ENCODE data around the gene MTHFD1L. TPM values are rescaled to one million over a fixed set of nuclear protein-coding genes. Genes with fewer than 3 reads are reported as not detected.

Gene MTHFD1L
- total RNA-seq, 3 donors from 2014 or later: 3.5 to 15.1 (median 11.0) TPM

DNA sequence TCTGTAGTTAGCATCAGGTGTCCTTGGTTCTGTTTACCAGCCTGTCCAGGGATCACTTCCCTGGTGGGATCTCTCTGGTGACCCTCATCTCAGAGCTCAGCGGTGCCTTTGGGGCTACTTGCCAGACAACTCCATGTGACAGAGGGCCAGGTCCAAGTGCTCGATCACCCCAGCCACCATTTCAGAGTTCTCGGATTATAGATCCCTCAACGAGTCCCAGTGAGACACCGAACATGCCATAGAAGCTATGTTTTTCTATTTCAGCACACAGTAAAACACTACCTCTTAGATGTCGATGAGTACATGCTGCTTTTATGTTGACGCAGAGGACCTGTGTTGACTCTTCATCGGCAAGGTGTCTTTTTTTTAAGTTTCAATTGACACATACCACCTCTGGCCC lies 204.1 kb downstream of the MTHFD1L start:
- Histone ChIP-seq H3K27ac (peak overlapping the region; percentile 59 to 76), H3K4me1 (no peaks in the 10 kb centered on the region), H3K9me3 (no peaks in the 10 kb centered on the region), H3K36me3 (no peaks in the 10 kb centered on the region), H3K27me3 (no peaks in the 10 kb centered on the region), H3K4me3 (no peak overlapping the region)
- intact Hi-C loops (cut with DNase I; ENCODE audit: low total_unique reads): loop anchor here (5.0 kb wide), 1 partner anchor 408 kb away; no protein-coding TSS in a partner anchor
- TF ChIP-seq POLR2AphosphoS5 (IDR thresholded peaks at IDR 0.05): no peak
- TF ChIP-seq, protein P1, sequence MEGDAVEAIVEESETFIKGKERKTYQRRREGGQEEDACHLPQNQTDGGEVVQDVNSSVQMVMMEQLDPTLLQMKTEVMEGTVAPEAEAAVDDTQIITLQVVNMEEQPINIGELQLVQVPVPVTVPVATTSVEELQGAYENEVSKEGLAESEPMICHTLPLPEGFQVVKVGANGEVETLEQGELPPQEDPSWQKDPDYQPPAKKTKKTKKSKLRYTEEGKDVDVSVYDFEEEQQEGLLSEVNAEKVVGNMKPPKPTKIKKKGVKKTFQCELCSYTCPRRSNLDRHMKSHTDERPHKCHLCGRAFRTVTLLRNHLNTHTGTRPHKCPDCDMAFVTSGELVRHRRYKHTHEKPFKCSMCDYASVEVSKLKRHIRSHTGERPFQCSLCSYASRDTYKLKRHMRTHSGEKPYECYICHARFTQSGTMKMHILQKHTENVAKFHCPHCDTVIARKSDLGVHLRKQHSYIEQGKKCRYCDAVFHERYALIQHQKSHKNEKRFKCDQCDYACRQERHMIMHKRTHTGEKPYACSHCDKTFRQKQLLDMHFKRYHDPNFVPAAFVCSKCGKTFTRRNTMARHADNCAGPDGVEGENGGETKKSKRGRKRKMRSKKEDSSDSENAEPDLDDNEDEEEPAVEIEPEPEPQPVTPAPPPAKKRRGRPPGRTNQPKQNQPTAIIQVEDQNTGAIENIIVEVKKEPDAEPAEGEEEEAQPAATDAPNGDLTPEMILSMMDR (IDR thresholded peaks at IDR 0.05): no peak
- no peak for TF ChIP-seq POLR2A (IDR thresholded peaks at IDR 0.05)
- no peak for DNase-seq (ENCODE audit: low spot score in 2 of 2)

DNA sequence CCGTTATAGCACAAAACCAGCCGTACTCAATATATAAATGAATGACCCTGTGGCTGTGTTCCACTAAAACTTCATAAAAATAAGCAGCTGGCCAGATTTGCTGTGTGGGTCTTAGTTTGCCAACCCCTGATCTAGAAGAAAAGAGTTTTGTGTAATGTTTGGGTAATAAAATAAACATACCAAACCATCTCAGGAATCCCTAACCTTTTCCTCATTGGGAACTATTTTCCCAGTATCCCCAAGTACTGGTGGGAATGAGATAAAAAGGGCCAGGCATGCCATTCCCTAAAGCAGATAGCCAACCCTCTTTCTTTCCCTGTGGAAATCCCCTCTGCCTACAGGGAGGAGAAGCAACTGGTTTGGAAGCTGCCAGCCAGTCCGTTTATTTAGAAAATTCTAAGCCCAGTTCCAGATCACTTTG lies 205.1 kb downstream of the MTHFD1L start:
- TF ChIP-seq POLR2AphosphoS5 (IDR thresholded peaks at IDR 0.05): no peak
- TF ChIP-seq, protein P1 (IDR thresholded peaks at IDR 0.05): no peak
- Histone ChIP-seq H3K27me3 (no peaks in the 10 kb centered on the region), H3K4me1 (no peaks in the 10 kb centered on the region), H3K27ac (peak overlapping the region in 1 of 2 donors; percentile 48), H3K4me3 (peak overlapping the region in 1 of 3 donors; percentile 1), H3K36me3 (no peaks in the 10 kb centered on the region), H3K9me3 (no peaks in the 10 kb centered on the region)
- intact Hi-C loops (cut with DNase I; ENCODE audit: low total_unique reads): loop anchor here (5.0 kb wide), 1 partner anchor 407 kb away; no protein-coding TSS in a partner anchor
- no peak for DNase-seq (ENCODE audit: low spot score in 2 of 2)

DNA sequence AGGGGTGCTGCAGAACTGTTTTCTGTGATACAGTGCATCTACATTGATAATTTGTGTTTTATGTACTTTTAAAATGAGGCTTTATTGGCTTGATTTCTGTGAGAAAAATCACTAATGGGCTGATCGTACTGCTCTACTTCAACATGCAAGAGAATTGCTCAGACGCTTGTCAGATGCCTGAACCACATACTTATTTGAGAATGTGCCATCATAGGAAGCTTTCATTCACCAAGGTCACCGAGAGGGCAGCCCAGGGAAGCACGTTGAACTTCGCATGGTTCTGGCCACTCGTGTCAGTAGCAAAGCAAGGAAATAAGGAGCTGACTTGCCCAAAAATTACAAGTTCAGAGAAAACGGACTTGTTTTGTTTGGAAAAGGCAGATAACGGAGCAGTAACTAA lies 205.8 kb downstream of the MTHFD1L start:
- Histone ChIP-seq H3K4me1 (no peaks in the 10 kb centered on the region), H3K36me3 (no peaks in the 10 kb centered on the region), H3K4me3 (peak overlapping the region in 1 of 3 donors; percentile 1), H3K9me3 (no peaks in the 10 kb centered on the region), H3K27me3 (no peaks in the 10 kb centered on the region), H3K27ac (peak overlapping the region; percentile 9 to 48)
- no peak for DNase-seq (ENCODE audit: low spot score in 2 of 2)
- TF ChIP-seq POLR2A (IDR thresholded peaks at IDR 0.05): no peak
- TF ChIP-seq, protein P1 (IDR thresholded peaks at IDR 0.05): no peak
- TF ChIP-seq POLR2AphosphoS5 (IDR thresholded peaks at IDR 0.05): no peak
- intact Hi-C loops (cut with DNase I; ENCODE audit: low total_unique reads): loop anchor here (5.0 kb wide), 1 partner anchor 406 kb away; no protein-coding TSS in a partner anchor

DNA sequence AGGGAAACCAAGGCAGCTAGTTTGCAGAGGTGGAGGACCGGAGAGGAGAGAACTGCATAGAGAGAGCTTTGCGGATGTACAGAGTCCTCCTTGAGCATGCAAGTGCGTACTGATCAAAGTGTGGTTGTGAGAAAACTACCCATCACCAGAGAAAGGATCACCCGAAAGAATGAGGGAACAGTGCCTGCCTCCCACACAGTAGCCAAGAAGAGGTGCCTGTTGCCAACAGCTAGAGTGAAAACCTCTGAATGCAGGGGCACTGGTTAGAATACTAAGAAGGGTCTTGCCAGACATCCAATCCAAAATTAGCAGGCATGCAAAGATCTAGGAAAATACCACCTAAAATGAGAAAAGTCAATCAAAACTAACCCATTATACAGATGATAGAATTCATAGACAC lies 207.6 kb downstream of the MTHFD1L start:
- no peaks in the 10 kb centered on the region for H3K9me3 ChIP-seq
- TF ChIP-seq POLR2A (IDR thresholded peaks at IDR 0.05) (no peak), POLR2AphosphoS5 (IDR thresholded peaks at IDR 0.05) (no peak)
- TF ChIP-seq, protein P1 (IDR thresholded peaks at IDR 0.05): no peak
- H3K27ac ChIP-seq: no peak overlapping the region
- H3K4me1 ChIP-seq: no peaks in the 10 kb centered on the region
- no peaks in the 10 kb centered on the region for H3K36me3 ChIP-seq
- no peaks in the 10 kb centered on the region for H3K27me3 ChIP-seq
- no peak for DNase-seq (ENCODE audit: low spot score in 2 of 2)
- H3K4me3 ChIP-seq: no peak overlapping the region
- intact Hi-C loops (cut with DNase I; ENCODE audit: low total_unique reads): loop anchor here (5.0 kb wide), 1 partner anchor 404 kb away; no protein-coding TSS in a partner anchor

DNA sequence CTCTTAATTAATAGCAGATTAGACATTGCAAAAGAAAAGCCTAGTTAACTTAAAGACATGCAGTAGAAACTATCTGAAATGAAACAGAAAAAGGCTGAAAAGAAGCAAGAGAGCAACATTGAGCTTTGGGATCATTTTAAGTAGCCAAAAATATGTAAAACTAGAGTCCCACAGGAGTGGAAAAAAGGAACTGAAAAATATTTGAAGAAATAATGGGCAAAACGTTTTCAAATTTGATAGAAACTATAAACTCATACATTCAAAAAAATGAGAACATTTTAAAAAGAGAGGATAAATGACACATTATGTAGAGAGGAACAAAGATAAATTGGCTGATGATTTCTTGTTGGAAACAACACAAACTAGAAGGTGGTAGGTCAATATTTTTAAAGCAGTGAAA lies 208.2 kb downstream of the MTHFD1L start:
- no peak for DNase-seq (ENCODE audit: low spot score in 2 of 2)
- no peak overlapping the region for H3K4me3 ChIP-seq
- H3K36me3 ChIP-seq: no peaks in the 10 kb centered on the region
- intact Hi-C loops (cut with DNase I; ENCODE audit: low total_unique reads): loop anchor here (5.0 kb wide), 1 partner anchor 404 kb away; no protein-coding TSS in a partner anchor
- H3K27ac ChIP-seq: no peak overlapping the region
- TF ChIP-seq POLR2AphosphoS5 (IDR thresholded peaks at IDR 0.05): no peak
- TF ChIP-seq, protein P1 (IDR thresholded peaks at IDR 0.05): no peak
- no peak for TF ChIP-seq POLR2A (IDR thresholded peaks at IDR 0.05)
- no peaks in the 10 kb centered on the region for H3K9me3 ChIP-seq
- H3K27me3 ChIP-seq: no peaks in the 10 kb centered on the region
- H3K4me1 ChIP-seq: no peaks in the 10 kb centered on the region
